Measurements from ENCODE around the gene MOCS1. TPM values are rescaled to one million over a fixed set of nuclear protein-coding genes. Genes with fewer than 3 reads are reported as not detected.
A peak's percentile ranks its signal among the peaks of the same experiment; 100 is the strongest.

Gene MOCS1
- total RNA-seq, 2 experiments from 2014 or later, result 2.0 to 2.7 TPM

DNA sequence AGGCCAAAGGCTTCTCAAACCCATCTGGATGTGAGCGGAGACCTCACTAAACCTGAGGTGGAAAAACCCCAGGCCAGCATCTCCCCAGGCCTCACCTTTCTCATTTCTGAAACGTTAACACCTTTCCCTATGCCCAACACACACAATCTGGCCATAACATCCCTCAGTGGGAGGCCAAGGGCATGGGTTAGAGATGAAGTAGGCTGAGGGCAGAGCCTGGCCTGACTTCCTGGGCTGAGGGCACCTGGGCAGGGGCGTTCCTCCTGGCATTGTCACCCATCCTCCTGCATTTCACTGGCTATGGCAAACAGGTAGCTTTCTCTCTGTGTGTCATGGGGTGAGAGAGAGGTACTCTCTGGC, 8.4 kb downstream of the MOCS1 start:
- Mint-ChIP-seq H3K27me3 (no peaks in the 10 kb centered on the region), H3K27ac (peak overlapping the region; percentile 46), H3K4me1 (ENCODE audit: low read depth) (peaks cover 21% of the 10 kb centered on the region), H3K4me3 (no peak overlapping the region), H3K36me3 (ENCODE audit: low read depth) (peaks cover 36% of the 10 kb centered on the region), H3K9me3 (no peaks in the 10 kb centered on the region)
- ATAC-seq (ENCODE audit: poor library complexity) (no peak), DNase-seq (no peak)
- H3K4me3 ChIP-seq (ENCODE audit: low read length), result no peak overlapping the region
- TF ChIP-seq, protein P1, sequence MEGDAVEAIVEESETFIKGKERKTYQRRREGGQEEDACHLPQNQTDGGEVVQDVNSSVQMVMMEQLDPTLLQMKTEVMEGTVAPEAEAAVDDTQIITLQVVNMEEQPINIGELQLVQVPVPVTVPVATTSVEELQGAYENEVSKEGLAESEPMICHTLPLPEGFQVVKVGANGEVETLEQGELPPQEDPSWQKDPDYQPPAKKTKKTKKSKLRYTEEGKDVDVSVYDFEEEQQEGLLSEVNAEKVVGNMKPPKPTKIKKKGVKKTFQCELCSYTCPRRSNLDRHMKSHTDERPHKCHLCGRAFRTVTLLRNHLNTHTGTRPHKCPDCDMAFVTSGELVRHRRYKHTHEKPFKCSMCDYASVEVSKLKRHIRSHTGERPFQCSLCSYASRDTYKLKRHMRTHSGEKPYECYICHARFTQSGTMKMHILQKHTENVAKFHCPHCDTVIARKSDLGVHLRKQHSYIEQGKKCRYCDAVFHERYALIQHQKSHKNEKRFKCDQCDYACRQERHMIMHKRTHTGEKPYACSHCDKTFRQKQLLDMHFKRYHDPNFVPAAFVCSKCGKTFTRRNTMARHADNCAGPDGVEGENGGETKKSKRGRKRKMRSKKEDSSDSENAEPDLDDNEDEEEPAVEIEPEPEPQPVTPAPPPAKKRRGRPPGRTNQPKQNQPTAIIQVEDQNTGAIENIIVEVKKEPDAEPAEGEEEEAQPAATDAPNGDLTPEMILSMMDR (IDR thresholded peaks at IDR 0.05), result no peak
- H3K36me3 ChIP-seq (ENCODE audit: insufficient read depth, low read length), result no peaks in the 10 kb centered on the region
- POLR2A ChIA-PET, result no interaction called here
- no peaks in the 10 kb centered on the region for H3K4me1 ChIP-seq (ENCODE audit: insufficient read depth, low read length)
- peaks cover 0 to 16% of the 10 kb centered on the region in 2 experiments for H3K9me3 ChIP-seq (ENCODE audit: control insufficient read depth in 1 of 2, insufficient read depth in 1 of 2, low read length in 2 of 2)
- H3K27me3 ChIP-seq (ENCODE audit: control insufficient read depth in 1 of 2, insufficient read depth in 2 of 2, low read length in 2 of 2), result no peaks in the 10 kb centered on the region
- intact Hi-C loops (cut with DNase I, micrococcal nuclease), result no loop called here
- CTCF ChIA-PET, result no interaction called here
- H3K27ac ChIP-seq (ENCODE audit: low read depth in 1 of 2, low read length in 2 of 2), result no peak overlapping the region

- ATAC-seq (ENCODE audit: poor library complexity), result no peak
- no peaks in the 10 kb centered on the region for H3K36me3 ChIP-seq (ENCODE audit: insufficient read depth, low read length)
Measured at GRCh38 chr6:39925191-39925930, 8.9 kb downstream of the MOCS1 start.

DNA sequence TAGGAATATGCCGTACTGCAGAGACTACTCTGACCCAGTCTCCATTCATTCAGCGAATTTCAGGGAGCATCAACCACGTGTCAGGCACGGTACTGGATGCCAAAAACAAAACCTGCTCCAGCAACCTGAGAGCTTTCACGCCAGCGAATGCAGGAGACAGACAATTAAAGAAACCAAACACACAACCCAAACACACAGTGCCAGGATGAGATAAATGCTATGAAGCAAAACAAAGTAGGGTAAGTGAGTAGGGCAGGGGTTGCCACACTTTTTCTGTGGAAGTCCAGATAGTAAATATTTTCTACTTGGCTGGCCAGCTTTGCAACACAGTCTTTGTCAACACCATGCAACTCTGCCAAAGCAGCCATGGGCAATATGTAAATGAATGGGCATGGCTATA, 10.0 kb downstream of the MOCS1 start:
- H3K4me1 ChIP-seq (ENCODE audit: insufficient read depth, low read length), result no peaks in the 10 kb centered on the region
- Mint-ChIP-seq H3K27ac (no peak overlapping the region), H3K4me3 (no peak overlapping the region), H3K4me1 (ENCODE audit: low read depth) (peaks cover 21% of the 10 kb centered on the region), H3K36me3 (ENCODE audit: low read depth) (peaks cover 47% of the 10 kb centered on the region), H3K9me3 (no peaks in the 10 kb centered on the region), H3K27me3 (no peaks in the 10 kb centered on the region)
- ATAC-seq (ENCODE audit: poor library complexity) (no peak), DNase-seq (no peak)
- ChIA-PET POLR2A (no interaction called here), CTCF (no interaction called here)
- H3K27ac ChIP-seq (ENCODE audit: low read depth in 1 of 2, low read length in 2 of 2), result no peak overlapping the region
- TF ChIP-seq, protein P1 (IDR thresholded peaks at IDR 0.05), result no peak
- H3K27me3 ChIP-seq (ENCODE audit: control insufficient read depth in 1 of 2, insufficient read depth in 2 of 2, low read length in 2 of 2), result no peaks in the 10 kb centered on the region
- no peaks in the 10 kb centered on the region for H3K36me3 ChIP-seq (ENCODE audit: insufficient read depth, low read length)
- peaks cover 0 to 16% of the 10 kb centered on the region in 2 experiments for H3K9me3 ChIP-seq (ENCODE audit: control insufficient read depth in 1 of 2, insufficient read depth in 1 of 2, low read length in 2 of 2)
- H3K4me3 ChIP-seq (ENCODE audit: low read length), result no peak overlapping the region
- intact Hi-C loops (cut with DNase I, micrococcal nuclease), result no loop called here

More at GRCh38 chr6:39925191-39925930, 8.9 kb downstream of the MOCS1 start:
- no peak overlapping the region for H3K27ac ChIP-seq (ENCODE audit: low read depth in 1 of 2, low read length in 2 of 2)
- H3K27ac Mint-ChIP-seq, result no peak overlapping the region
- H3K36me3 Mint-ChIP-seq (ENCODE audit: low read depth), result peaks cover 36% of the 10 kb centered on the region
- ChIA-PET POLR2A (no interaction called here), CTCF (no interaction called here)
- H3K9me3 Mint-ChIP-seq, result no peaks in the 10 kb centered on the region
- intact Hi-C loops (cut with DNase I, micrococcal nuclease), result no loop called here
- H3K27me3 ChIP-seq (ENCODE audit: control insufficient read depth in 1 of 2, insufficient read depth in 2 of 2, low read length in 2 of 2), result no peaks in the 10 kb centered on the region
- no peaks in the 10 kb centered on the region for H3K27me3 Mint-ChIP-seq
- H3K4me3 ChIP-seq (ENCODE audit: low read length), result no peak overlapping the region
- no peak overlapping the region for H3K4me3 Mint-ChIP-seq
- TF ChIP-seq, protein P1 (IDR thresholded peaks at IDR 0.05), result no peak
- peaks cover 0 to 16% of the 10 kb centered on the region in 2 experiments for H3K9me3 ChIP-seq (ENCODE audit: control insufficient read depth in 1 of 2, insufficient read depth in 1 of 2, low read length in 2 of 2)
- DNase-seq, result no peak
- peaks cover 21% of the 10 kb centered on the region for H3K4me1 Mint-ChIP-seq (ENCODE audit: low read depth)
- no peaks in the 10 kb centered on the region for H3K4me1 ChIP-seq (ENCODE audit: insufficient read depth, low read length)

Data from CD4-positive, alpha-beta T cell (primary cell).